ENCODE measurements around the gene HTT.

The HTT gene

GRCh38 chr4:3074078-3074845, at the start of gene HTT, which contains the start of gene HTT-AS:
HTT (plus strand) TSS chr4:3074681; CDS start chr4:3074826, 145 bp downstream.
HTT-AS (minus strand) TSS chr4:3074538.
- Histone ChIP-seq H3K4me3 (ENCODE audit: low read depth, low read length) (peak within 1 kb of the TSS; percentile 82), H3K9me3 (ENCODE audit: control insufficient read depth, low read length) (no peaks in the 10 kb centered on the region), H2AFZ (peak within 1 kb of the TSS; percentile 86), H3K9ac (no peak within 1 kb of the TSS), H3K36me3 (ENCODE audit: control insufficient read depth, insufficient read depth, low read length) (no peaks in the 10 kb centered on the region), H3K27me3 (ENCODE audit: control insufficient read depth, insufficient read depth, low read length) (no peaks in the 10 kb centered on the region), H3K4me1 (no peaks in the 10 kb centered on the region), H3K4me2 (ENCODE audit: low read length) (peak within 1 kb of the TSS; percentile 87), H3K79me2 (peaks cover 13% of the 10 kb centered on the region), H3K27ac (peak within 1 kb of the TSS; percentile 73)
- TF ChIP-seq, protein P1, sequence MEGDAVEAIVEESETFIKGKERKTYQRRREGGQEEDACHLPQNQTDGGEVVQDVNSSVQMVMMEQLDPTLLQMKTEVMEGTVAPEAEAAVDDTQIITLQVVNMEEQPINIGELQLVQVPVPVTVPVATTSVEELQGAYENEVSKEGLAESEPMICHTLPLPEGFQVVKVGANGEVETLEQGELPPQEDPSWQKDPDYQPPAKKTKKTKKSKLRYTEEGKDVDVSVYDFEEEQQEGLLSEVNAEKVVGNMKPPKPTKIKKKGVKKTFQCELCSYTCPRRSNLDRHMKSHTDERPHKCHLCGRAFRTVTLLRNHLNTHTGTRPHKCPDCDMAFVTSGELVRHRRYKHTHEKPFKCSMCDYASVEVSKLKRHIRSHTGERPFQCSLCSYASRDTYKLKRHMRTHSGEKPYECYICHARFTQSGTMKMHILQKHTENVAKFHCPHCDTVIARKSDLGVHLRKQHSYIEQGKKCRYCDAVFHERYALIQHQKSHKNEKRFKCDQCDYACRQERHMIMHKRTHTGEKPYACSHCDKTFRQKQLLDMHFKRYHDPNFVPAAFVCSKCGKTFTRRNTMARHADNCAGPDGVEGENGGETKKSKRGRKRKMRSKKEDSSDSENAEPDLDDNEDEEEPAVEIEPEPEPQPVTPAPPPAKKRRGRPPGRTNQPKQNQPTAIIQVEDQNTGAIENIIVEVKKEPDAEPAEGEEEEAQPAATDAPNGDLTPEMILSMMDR (IDR thresholded peaks at IDR 0.05), result peak; percentile 22

GRCh38 chr4:3025881-3026280, 48.6 kb upstream of the HTT start:
- Histone ChIP-seq H3K9ac (no peak overlapping the region), H3K9me3 (ENCODE audit: control insufficient read depth, low read length) (no peaks in the 10 kb centered on the region), H2AFZ (no peak overlapping the region), H3K4me2 (ENCODE audit: low read length) (no peak overlapping the region), H3K27me3 (ENCODE audit: control insufficient read depth, insufficient read depth, low read length) (no peaks in the 10 kb centered on the region), H3K36me3 (ENCODE audit: control insufficient read depth, insufficient read depth, low read length) (no peaks in the 10 kb centered on the region), H3K27ac (no peak overlapping the region), H3K4me1 (no peaks in the 10 kb centered on the region), H3K79me2 (no peaks in the 10 kb centered on the region), H3K4me3 (ENCODE audit: low read depth, low read length) (no peak overlapping the region)
- TF ChIP-seq, protein P1 (IDR thresholded peaks at IDR 0.05), result no peak

DNA sequence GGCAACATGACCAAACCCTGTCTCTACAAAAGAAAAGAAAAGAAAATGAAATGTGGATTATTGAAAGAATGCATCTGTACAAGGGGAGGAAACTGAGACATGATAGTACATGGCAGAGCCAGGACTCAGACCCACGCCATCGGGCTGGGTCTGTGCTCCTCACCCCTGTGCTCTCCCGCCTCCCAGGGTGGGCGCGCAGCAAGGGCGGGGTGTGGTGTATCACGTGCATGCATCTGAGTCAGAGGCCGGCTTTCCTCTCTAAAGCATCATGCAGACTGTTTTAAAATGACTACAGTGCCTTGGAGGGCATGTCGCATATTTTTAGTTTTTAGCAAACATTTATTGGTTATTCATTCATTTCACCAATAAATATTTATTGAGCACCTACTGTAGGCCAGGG, 47.9 kb upstream of the HTT start:
- Histone ChIP-seq H3K9ac (no peak overlapping the region), H3K79me2 (no peaks in the 10 kb centered on the region), H3K4me2 (ENCODE audit: low read length) (no peak overlapping the region), H3K27me3 (ENCODE audit: control insufficient read depth, insufficient read depth, low read length) (no peaks in the 10 kb centered on the region), H3K36me3 (ENCODE audit: control insufficient read depth, insufficient read depth, low read length) (no peaks in the 10 kb centered on the region), H3K27ac (no peak overlapping the region), H3K9me3 (ENCODE audit: control insufficient read depth, low read length) (no peaks in the 10 kb centered on the region), H2AFZ (no peak overlapping the region), H3K4me3 (ENCODE audit: low read depth, low read length) (no peak overlapping the region), H3K4me1 (no peaks in the 10 kb centered on the region)
- TF ChIP-seq, protein P1 (IDR thresholded peaks at IDR 0.05), result no peak

- H3K27me3 ChIP-seq (ENCODE audit: control insufficient read depth, insufficient read depth, low read length), result no peaks in the 10 kb centered on the region
- H3K4me2 ChIP-seq (ENCODE audit: low read length), result no peak overlapping the region
- H3K4me1 ChIP-seq, result no peaks in the 10 kb centered on the region
- no peaks in the 10 kb centered on the region for H3K9me3 ChIP-seq (ENCODE audit: control insufficient read depth, low read length)
- no peak overlapping the region for H3K4me3 ChIP-seq (ENCODE audit: low read depth, low read length)
- TF ChIP-seq, protein P1 (IDR thresholded peaks at IDR 0.05), result no peak
- no peak overlapping the region for H2AFZ ChIP-seq
- H3K79me2 ChIP-seq, result no peaks in the 10 kb centered on the region
- no peaks in the 10 kb centered on the region for H3K36me3 ChIP-seq (ENCODE audit: control insufficient read depth, insufficient read depth, low read length)
- no peak overlapping the region for H3K27ac ChIP-seq
- no peak overlapping the region for H3K9ac ChIP-seq
Observed at GRCh38 chr4:3029464-3029863, 45.0 kb upstream of the HTT start.
